Loucy (cell line): ENCODE data around the gene OR10H5.
"Not testable (repeated sequence)": the region's sequence is repeated elsewhere in the genome, so short reads cannot be mapped to it uniquely, and the experiment has no call there.

Source experiments
- H2AFZ ChIP-seq: fragments of 200-600 bp; sonication (generic); 2 replicates; pipeline ENCODE4 v1.6.0; 2016; ENCODE audit warnings: antibody characterized with exemption, mild to moderate bottlenecking, low read length, moderate library complexity
- H3F3A ChIP-seq: fragments of 200-600 bp; 2 replicates; pipeline ENCODE4 v1.6.0; 2016; ENCODE audit warnings: antibody characterized with exemption, low read depth, mild to moderate bottlenecking
- H3K27me3 ChIP-seq: fragments of 200-600 bp; sonication (generic); 2 replicates; pipeline ENCODE4 v1.6.1; 2014; ENCODE audit warnings: low read length, mild to moderate bottlenecking; ENCODE audit not compliant: insufficient read depth, poor library complexity, severe bottlenecking
- H3K36me3 ChIP-seq: fragments of 200-600 bp; sonication (generic); 2 replicates; pipeline ENCODE4 v1.6.1; 2016; ENCODE audit warnings: low read length; ENCODE audit not compliant: insufficient read depth
- H3K4me1 ChIP-seq: fragments of 200-600 bp; sonication (generic); 2 replicates; pipeline ENCODE4 v1.5.1; 2014; ENCODE audit warnings: low read length, mild to moderate bottlenecking; ENCODE audit not compliant: insufficient read depth, poor library complexity, severe bottlenecking
- H3K4me2 ChIP-seq: fragments of 200-600 bp; sonication (generic); 2 replicates; pipeline ENCODE4 v1.6.0; 2014; ENCODE audit warnings: antibody characterized with exemption, low read length, low read depth, mild to moderate bottlenecking; ENCODE audit not compliant: poor library complexity, severe bottlenecking
- H3K4me3 ChIP-seq: fragments of 200-600 bp; sonication (generic); 2 replicates; pipeline ENCODE4 v1.5.1; 2014; ENCODE audit warnings: low read length, mild to moderate bottlenecking, mixed read lengths; ENCODE audit not compliant: poor library complexity, severe bottlenecking
- H3K79me2 ChIP-seq: fragments of 200-600 bp; sonication (generic); 2 replicates; pipeline ENCODE4 v1.6.1; 2014; ENCODE audit warnings: low read length; ENCODE audit not compliant: insufficient read depth
- H3K9ac ChIP-seq: fragments of 200-600 bp; sonication (generic); 2 replicates; pipeline ENCODE4 v1.6.0; 2014; ENCODE audit warnings: mild to moderate bottlenecking, low read depth, low read length, moderate library complexity; ENCODE audit not compliant: poor library complexity, severe bottlenecking
- H3K9me2 ChIP-seq: fragments of 200-600 bp; sonication (generic); replicated peaks from 2 replicates; pipeline ENCODE4 v1.6.1; 2016; ENCODE audit warnings: low read depth, low read length, mixed read lengths
- H3K9me3 ChIP-seq: fragments of 200-600 bp; sonication (generic); 2 replicates; pipeline ENCODE4 v1.6.1; 2014; ENCODE audit warnings: mild to moderate bottlenecking, antibody characterized with exemption, low read length, low read depth; ENCODE audit not compliant: insufficient read depth
- H4K20me1 ChIP-seq: fragments of 200-600 bp; sonication (generic); 2 replicates; pipeline ENCODE4 v1.6.0; 2014; ENCODE audit warnings: antibody characterized with exemption, low read length, mild to moderate bottlenecking; ENCODE audit not compliant: insufficient read depth, poor library complexity, severe bottlenecking
- CTCF ChIP-seq: fragments of 200-600 bp; sonication (generic); conservative IDR thresholded peaks from 2 replicates; pipeline ENCODE4 v1.5.1; 2014; ENCODE audit warnings: mild to moderate bottlenecking, antibody characterized with exemption, low read length
- EZH2phosphoT487 ChIP-seq: fragments of 200-600 bp; IDR thresholded peaks from 2 replicates; pipeline ENCODE4 v1.6.1; 2018; ENCODE audit warnings: antibody characterized with exemption, mild to moderate bottlenecking, moderate library complexity, borderline replicate concordance

The OR10H5 gene

GRCh38 chr19:15769586-15769985 lies 17.9 kb upstream of the OR10H5 start:
- TF ChIP-seq EZH2phosphoT487 (no peak), CTCF (no peak)
- Histone ChIP-seq H2AFZ (no peak overlapping the region), H3K36me3 (no peaks in the 10 kb centered on the region), H3K9ac (no peak overlapping the region), H3K4me2 (no peak overlapping the region), H3K79me2 (no peaks in the 10 kb centered on the region), H3K9me3 (no peaks in the 10 kb centered on the region), H4K20me1 (no peaks in the 10 kb centered on the region), H3K4me3 (no peak overlapping the region), H3K4me1 (no peaks in the 10 kb centered on the region), H3F3A (no peaks in the 10 kb centered on the region), H3K27me3 (no peaks in the 10 kb centered on the region), H3K9me2 (no peaks in the 10 kb centered on the region)

DNA sequence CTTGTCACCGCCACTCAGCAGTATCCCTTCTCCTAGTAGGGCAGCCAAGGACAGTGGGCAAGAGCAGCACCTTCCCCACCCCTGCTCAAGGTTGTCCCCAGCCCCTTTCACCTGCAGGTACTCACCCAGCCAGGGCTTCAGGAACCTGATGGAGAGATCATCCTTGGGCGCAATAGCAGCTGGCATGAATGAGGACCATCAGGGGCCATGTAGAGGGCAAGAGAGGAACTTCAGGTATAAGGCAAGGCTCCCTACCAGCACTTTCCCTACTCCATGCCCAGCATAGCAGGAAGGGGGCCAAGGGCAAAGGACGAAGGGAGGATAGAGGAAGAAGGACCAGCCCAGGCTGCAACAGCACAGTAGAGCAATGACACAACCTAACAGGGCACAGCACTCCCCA lies 13.3 kb upstream of the OR10H5 start:
- H2AFZ ChIP-seq, H3K4me2 ChIP-seq, H3K4me1 ChIP-seq, H3K79me2 ChIP-seq, H3K27me3 ChIP-seq, H3F3A ChIP-seq, H3K4me3 ChIP-seq, H3K9me2 ChIP-seq, H3K9me3 ChIP-seq, H3K36me3 ChIP-seq, H3K9ac ChIP-seq, H4K20me1 ChIP-seq: not testable (repeated sequence)

- no peaks in the 10 kb centered on the region for H3F3A ChIP-seq
- H3K4me2 ChIP-seq, result no peak overlapping the region
- H3K36me3 ChIP-seq, result no peaks in the 10 kb centered on the region
- no peak overlapping the region for H3K9ac ChIP-seq
- no peaks in the 10 kb centered on the region for H3K79me2 ChIP-seq
- no peaks in the 10 kb centered on the region for H3K9me3 ChIP-seq
- H2AFZ ChIP-seq, result no peak overlapping the region
- H3K9me2 ChIP-seq, result no peaks in the 10 kb centered on the region
- no peaks in the 10 kb centered on the region for H3K27me3 ChIP-seq
- no peaks in the 10 kb centered on the region for H3K4me1 ChIP-seq
- H4K20me1 ChIP-seq, result no peaks in the 10 kb centered on the region
- H3K4me3 ChIP-seq, result no peak overlapping the region
- TF ChIP-seq CTCF, result no peak
- no peak for TF ChIP-seq EZH2phosphoT487
Measured at GRCh38 chr19:15775249-15775648, 12.2 kb upstream of the OR10H5 start.

GRCh38 chr19:15776264-15776663 lies 11.2 kb upstream of the OR10H5 start:
- TF ChIP-seq CTCF (no peak), EZH2phosphoT487 (no peak)

More at GRCh38 chr19:15776264-15776663, 11.2 kb upstream of the OR10H5 start:
- Histone ChIP-seq H3K4me2 (no peak overlapping the region), H3K9me3 (no peaks in the 10 kb centered on the region), H3K4me3 (no peak overlapping the region), H3K27me3 (no peaks in the 10 kb centered on the region), H3K9me2 (no peaks in the 10 kb centered on the region), H4K20me1 (no peaks in the 10 kb centered on the region), H3K4me1 (no peaks in the 10 kb centered on the region), H3K36me3 (no peaks in the 10 kb centered on the region), H3F3A (no peaks in the 10 kb centered on the region), H3K9ac (no peak overlapping the region), H3K79me2 (no peaks in the 10 kb centered on the region), H2AFZ (no peak overlapping the region)
